Body of pancreas (tissue), 4 donors: ENCODE data around the gene GAB2.

ENCODE experiments used
- CTCF ChIP-seq, 7 experiments: fragments of 450-650 bp in 4 of 7; fragments of 200-600 bp in 3 of 7; sonication (generic) in 3 of 7; IDR thresholded peaks; one replicate each; pipeline ENCODE4 v1.5.1; 2016 to 2019; ENCODE audit warnings: antibody characterized with exemption in 7 of 7
- POLR2A ChIP-seq, 3 donors: fragments of 450-650 bp; IDR thresholded peaks; one replicate each; pipeline ENCODE4 v1.6.1; 2016; ENCODE audit warnings: antibody characterized with exemption in 3 of 3, mild to moderate bottlenecking in 2 of 3

- TF ChIP-seq POLR2A (IDR thresholded peaks at IDR 0.05) (no peak), CTCF (IDR thresholded peaks at IDR 0.05) (no peak)
These were observed 127.1 kb downstream of the GAB2 start for GRCh38 chr11:78290293-78291176.
